ENCODE results near the gene FLT3.

FLT3 gene

DNA sequence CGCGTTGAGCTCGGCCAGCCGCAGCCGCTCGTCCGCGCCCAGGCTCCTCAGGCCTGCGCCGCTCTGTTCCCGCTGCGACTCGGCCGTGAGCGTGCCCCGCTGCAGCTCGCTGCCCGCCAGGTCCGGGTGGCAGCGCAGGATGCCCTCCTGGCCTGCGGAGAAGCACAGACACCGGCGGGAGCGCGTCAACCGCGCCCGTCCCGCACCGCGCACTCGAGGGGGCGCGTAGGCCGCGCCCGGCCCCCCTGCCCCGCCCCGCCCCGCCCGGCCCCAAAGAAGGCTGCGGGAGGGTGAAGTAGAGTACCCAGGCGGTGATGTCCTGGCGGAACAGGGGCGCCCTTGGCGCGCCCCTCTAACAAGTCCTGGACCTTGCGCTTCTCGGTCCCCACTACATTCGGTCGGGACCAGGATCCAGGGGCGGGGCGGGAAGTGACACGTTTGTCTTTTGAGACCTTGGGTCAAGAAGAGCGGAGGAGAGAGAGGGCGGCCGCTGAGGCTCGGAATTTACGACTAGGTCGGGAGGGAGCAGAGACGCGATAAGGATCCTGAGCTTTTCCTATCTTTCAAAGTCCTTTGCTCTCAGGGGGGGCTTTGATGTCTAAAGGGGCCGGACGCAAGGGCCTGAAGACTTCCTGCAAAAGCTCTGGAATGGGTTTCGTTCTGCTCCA is 121.9 kb downstream of the FLT3 start:
- no peaks in the 10 kb centered on the region for H3K9me3 Mint-ChIP-seq
- H3K4me3 Mint-ChIP-seq, result no peak overlapping the region

DNA sequence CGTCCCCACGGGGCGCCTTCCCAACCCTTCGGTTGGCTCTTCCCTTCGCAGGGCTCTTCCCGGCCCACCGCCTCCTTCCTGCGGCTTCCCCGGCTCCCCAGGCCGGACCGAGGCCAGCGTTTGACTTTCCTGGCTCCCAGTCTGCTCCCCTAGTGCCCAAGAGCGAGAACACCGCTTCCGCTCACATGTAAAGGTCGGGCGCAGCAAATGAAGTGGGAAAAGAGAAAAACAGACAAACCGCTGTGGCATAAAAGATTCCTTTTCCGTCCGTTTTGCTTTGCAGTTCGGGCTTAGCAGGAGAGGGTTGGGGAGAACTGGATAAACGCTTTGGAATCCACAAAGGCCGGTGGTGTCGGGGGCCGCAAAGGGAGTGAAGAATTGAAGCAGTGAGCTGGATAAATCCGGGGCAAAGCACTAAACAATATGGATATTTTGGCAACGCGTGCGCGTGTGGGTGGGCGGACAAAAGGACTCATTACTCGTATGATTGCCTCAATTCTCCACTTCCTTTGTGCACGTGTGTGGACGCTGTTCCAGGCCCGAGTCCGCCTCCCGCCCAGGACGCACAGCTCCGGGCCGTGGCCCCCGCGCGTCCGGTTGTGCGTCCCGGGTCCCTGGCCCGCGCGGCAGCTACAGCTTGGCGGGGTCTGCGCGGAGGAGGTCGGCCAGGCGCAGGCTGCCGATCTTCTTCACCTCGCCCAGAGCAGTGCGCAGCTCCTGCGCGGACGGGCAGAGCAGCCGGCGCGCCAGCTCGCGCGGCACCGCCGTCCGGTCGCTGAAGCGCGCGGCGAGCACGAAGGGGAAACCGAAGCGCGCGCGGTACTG is 122.7 kb downstream of the FLT3 start:
- Mint-ChIP-seq H3K27ac (peak overlapping the region; percentile 86), H3K9me3 (no peaks in the 10 kb centered on the region), H3K27me3 (peaks cover 58% of the 10 kb centered on the region), H3K4me3 (peak overlapping the region; percentile 42), H3K4me1 (peaks cover 32% of the 10 kb centered on the region), H3K36me3 (no peaks in the 10 kb centered on the region)

More for the DNA sequence above, 121.9 kb downstream of the FLT3 start:
- peaks cover 32% of the 10 kb centered on the region for H3K4me1 Mint-ChIP-seq
- H3K27me3 Mint-ChIP-seq, result peaks cover 59% of the 10 kb centered on the region
- H3K27ac Mint-ChIP-seq, result no peak overlapping the region
- no peaks in the 10 kb centered on the region for H3K36me3 Mint-ChIP-seq

DNA sequence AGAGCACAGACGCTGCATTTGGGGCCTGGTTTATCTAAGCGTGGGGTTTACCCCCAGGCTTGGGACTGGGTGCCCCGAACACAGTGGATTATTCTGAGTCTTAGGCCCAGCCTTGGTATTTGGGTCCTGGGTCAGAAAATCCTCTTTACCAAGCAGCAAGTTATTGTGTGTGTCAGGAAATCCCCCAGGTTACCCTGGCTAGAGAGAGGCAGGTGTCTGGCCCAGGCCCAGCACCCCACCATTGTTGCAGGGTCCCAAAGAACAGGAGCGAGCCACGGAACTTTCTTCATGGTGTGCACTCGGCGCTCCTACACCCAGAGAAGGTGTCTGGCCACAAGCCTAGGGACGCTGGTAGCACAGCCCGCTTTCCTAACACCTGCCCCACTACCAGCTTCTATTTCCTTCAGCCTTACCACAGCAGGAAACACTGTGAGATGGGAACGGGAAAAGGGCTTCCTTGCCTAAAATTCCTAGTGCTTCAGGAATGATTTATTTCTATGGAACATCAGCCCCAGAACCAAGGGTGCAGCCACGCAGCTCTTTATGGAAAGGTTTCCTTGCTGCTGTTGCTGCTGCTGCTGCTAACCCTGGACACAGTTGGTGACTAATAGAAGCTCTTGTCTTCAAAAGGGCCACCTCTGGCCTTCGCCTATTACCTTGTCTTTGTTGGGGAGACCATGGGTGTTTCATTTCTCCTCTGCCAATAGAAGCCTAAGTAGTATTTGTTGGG is 123.8 kb downstream of the FLT3 start:
- Mint-ChIP-seq H3K9me3 (no peaks in the 10 kb centered on the region), H3K27me3 (peaks cover 56% of the 10 kb centered on the region), H3K4me3 (no peak overlapping the region), H3K27ac (no peak overlapping the region), H3K36me3 (no peaks in the 10 kb centered on the region), H3K4me1 (peaks cover 32% of the 10 kb centered on the region)

DNA sequence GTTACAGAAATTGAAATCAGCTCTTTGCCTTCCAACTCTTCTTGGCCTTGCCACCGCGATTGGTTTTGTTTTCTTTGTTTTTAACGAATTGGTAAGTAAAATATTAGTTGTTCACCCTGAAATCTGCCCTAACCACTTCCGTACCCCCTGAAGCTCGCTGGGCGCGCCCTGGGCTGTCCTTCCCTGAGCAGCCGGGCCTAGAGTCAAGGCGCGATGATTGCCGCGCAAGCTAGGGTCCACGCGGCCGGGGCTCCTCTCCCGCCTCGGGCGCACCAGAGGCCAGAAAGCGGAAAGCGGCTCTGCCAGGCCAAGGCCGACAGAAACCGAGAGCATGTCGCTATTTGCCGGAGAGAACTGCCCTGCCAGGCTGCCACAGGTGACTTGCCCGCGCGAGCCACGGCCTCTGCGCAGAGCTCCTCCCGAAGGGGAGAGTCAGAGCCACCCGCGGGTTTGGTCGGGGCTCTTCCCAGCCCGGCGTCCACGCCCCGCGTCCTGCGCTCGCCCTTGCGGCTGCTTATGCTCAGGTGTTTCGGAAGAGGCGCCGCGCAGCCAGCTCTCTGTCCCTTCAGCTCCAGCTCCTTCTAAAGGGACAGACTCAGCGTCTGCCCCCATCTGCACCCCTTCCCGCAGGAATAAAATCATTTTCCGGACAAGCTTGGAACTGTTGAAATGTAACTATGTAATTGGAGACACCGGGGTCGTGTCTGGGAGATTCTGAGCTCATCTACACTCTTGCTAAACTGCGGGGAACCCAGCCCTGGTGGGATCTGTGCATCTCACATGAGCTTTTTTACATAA is 124.6 kb downstream of the FLT3 start:
- no peak overlapping the region for H3K4me3 Mint-ChIP-seq
- H3K27ac Mint-ChIP-seq, result no peak overlapping the region
- H3K27me3 Mint-ChIP-seq, result peaks cover 60% of the 10 kb centered on the region
- no peaks in the 10 kb centered on the region for H3K9me3 Mint-ChIP-seq
- H3K4me1 Mint-ChIP-seq, result peaks cover 29% of the 10 kb centered on the region
- no peaks in the 10 kb centered on the region for H3K36me3 Mint-ChIP-seq

GRCh38 chr13:27973961-27974662 is 126.3 kb downstream of the FLT3 start:
- Mint-ChIP-seq H3K9me3 (no peaks in the 10 kb centered on the region), H3K4me3 (no peak overlapping the region), H3K4me1 (peaks cover 19% of the 10 kb centered on the region), H3K27me3 (peaks cover 60% of the 10 kb centered on the region), H3K27ac (no peak overlapping the region), H3K36me3 (no peaks in the 10 kb centered on the region)

GRCh38 chr13:27973291-27973690 is 127.1 kb downstream of the FLT3 start:
- peaks cover 13% of the 10 kb centered on the region for H3K4me1 Mint-ChIP-seq
- peaks cover 55% of the 10 kb centered on the region for H3K27me3 Mint-ChIP-seq
- no peak overlapping the region for H3K4me3 Mint-ChIP-seq
- no peaks in the 10 kb centered on the region for H3K36me3 Mint-ChIP-seq
- H3K9me3 Mint-ChIP-seq, result no peaks in the 10 kb centered on the region
- no peak overlapping the region for H3K27ac Mint-ChIP-seq

DNA sequence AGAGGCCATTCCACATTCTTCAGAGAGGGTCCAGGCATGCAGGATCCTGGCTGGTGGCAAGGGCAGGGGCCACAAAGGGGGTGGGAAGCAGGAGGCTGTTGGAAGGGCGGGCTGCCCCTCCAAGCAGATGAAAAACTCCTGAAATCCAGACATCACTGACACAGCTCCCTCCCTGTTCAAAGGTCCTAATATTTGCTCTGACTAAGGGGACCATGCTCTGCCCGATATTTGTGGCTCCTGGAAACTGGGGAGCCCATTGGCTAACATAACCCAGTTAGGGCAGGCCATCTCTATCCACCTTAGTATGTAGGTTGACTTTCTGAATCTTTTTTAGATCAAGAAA is 127.9 kb downstream of the FLT3 start:
- H3K9me3 Mint-ChIP-seq, result no peaks in the 10 kb centered on the region
- no peaks in the 10 kb centered on the region for H3K36me3 Mint-ChIP-seq
- H3K27ac Mint-ChIP-seq, result no peak overlapping the region
- H3K27me3 Mint-ChIP-seq, result peaks cover 59% of the 10 kb centered on the region
- H3K4me1 Mint-ChIP-seq, result peaks cover 17% of the 10 kb centered on the region
- no peak overlapping the region for H3K4me3 Mint-ChIP-seq

- no peak overlapping the region for H3K4me3 Mint-ChIP-seq
- H3K27ac Mint-ChIP-seq, result no peak overlapping the region
- peaks cover 63% of the 10 kb centered on the region for H3K27me3 Mint-ChIP-seq
- peaks cover 21% of the 10 kb centered on the region for H3K4me1 Mint-ChIP-seq
- no peaks in the 10 kb centered on the region for H3K36me3 Mint-ChIP-seq
- H3K9me3 Mint-ChIP-seq, result no peaks in the 10 kb centered on the region
Observed at GRCh38 chr13:27971776-27972477, 128.4 kb downstream of the FLT3 start.

DNA sequence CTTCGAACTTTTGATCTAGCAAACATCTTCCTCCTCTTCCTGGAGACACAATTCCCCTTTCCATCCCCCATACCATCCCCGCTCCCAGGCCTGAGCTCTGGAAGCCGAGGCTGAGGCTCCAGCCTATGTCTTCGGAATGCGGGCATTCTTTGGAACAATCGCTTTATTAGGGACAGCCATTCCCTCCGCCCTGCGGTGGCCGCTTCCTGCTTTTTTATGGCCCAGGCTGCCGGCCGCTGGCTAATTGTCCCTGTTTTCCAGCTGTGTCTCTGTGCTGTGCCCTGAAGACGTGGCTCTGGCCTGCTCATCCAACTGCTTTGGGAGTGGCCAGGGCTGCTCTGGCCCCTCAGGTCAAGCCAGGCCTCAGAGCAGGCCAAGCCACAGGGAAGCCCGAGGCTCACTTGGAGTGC is 129.1 kb downstream of the FLT3 start:
- Mint-ChIP-seq H3K4me3 (no peak overlapping the region), H3K9me3 (no peaks in the 10 kb centered on the region), H3K4me1 (peaks cover 21% of the 10 kb centered on the region), H3K36me3 (no peaks in the 10 kb centered on the region), H3K27me3 (peaks cover 63% of the 10 kb centered on the region), H3K27ac (no peak overlapping the region)

- Mint-ChIP-seq H3K36me3 (no peaks in the 10 kb centered on the region), H3K9me3 (no peaks in the 10 kb centered on the region), H3K4me1 (peaks cover 20% of the 10 kb centered on the region), H3K4me3 (no peak overlapping the region), H3K27ac (no peak overlapping the region), H3K27me3 (peaks cover 65% of the 10 kb centered on the region)
Observed at GRCh38 chr13:27970382-27971235, 129.8 kb downstream of the FLT3 start.

DNA sequence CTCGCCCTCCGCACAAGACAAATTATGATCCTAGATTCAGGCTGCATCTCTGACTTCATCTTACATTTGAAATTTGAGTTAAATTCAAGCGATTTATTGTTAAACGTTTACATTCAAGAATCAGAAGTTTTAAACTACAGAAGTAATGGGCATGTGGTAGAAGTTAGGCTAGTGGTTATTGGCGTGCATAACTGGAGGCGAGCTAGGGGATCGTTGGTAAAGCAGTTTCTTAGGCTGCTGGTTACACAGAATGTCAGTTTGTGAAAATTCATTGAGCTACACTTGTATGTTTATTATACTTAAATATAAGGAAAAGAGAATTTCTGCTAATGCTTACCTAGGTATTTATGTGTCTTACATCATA is 130.5 kb downstream of the FLT3 start:
- peaks cover 66% of the 10 kb centered on the region for H3K27me3 Mint-ChIP-seq
- H3K36me3 Mint-ChIP-seq, result no peaks in the 10 kb centered on the region
- H3K9me3 Mint-ChIP-seq, result no peaks in the 10 kb centered on the region
- no peak overlapping the region for H3K27ac Mint-ChIP-seq
- H3K4me3 Mint-ChIP-seq, result no peak overlapping the region
- peaks cover 15% of the 10 kb centered on the region for H3K4me1 Mint-ChIP-seq

DNA sequence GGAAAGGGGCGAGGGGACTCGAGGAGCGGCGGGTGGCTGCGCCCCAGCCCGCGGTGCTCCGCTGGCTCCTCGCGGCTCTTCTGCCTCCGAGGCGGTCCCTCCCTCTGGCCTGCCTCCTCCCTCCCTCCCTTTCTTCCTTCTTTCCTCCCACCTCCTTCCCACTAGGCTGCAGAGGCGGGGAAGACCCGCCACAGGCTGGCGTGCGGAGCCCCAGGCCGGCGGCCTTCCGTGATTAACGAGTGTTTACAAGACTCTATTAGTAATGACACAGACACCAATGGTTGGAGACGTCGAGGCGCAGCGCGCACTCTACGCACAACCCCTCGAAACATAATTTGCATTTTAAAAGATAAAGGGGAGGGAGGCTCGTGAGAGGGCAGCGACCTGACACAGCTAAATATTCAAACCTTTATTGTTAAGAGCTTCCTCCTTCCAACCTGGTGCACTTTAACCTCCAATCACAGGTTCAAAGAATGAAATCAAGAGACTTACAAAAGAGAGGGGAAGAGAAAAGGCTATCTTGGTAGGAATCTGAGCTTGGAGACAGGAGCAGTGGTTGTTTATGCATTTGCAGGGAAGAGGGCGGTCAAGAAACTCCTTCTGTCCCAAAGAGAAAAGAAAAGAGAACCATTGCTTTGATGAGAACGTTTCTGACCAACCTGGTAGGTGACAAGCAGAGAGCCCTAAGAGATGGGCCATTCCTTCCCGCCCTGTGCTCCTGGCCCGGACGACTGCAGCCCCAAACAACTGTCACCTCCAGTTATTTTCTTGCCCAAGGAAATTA is 131.1 kb downstream of the FLT3 start, which contains the start of gene CDX2:
TSS of gene CDX2 (minus strand) at position 234 of the 784 bp plus-strand sequence. CDS start 309 bp downstream, outside the sequence.
- peak within 1 kb of the TSS; percentile 57 for H3K4me3 Mint-ChIP-seq
- no peak within 1 kb of the TSS for H3K27ac Mint-ChIP-seq
- H3K27me3 Mint-ChIP-seq, result peaks cover 64% of the 10 kb centered on the region
- H3K4me1 Mint-ChIP-seq, result peaks cover 15% of the 10 kb centered on the region
- no peaks in the 10 kb centered on the region for H3K9me3 Mint-ChIP-seq
- H3K36me3 Mint-ChIP-seq, result no peaks in the 10 kb centered on the region
